Loucy (cell line): ENCODE data around the gene KLHL41.
"Not testable (repeated sequence)": the region's sequence is repeated elsewhere in the genome, so short reads cannot be mapped to it uniquely, and the experiment has no call there.

Source experiments
- H2AFZ ChIP-seq: fragments of 200-600 bp; sonication (generic); 2 replicates; pipeline ENCODE4 v1.6.0; 2016; ENCODE audit warnings: antibody characterized with exemption, mild to moderate bottlenecking, low read length, moderate library complexity
- H3F3A ChIP-seq: fragments of 200-600 bp; 2 replicates; pipeline ENCODE4 v1.6.0; 2016; ENCODE audit warnings: antibody characterized with exemption, low read depth, mild to moderate bottlenecking
- H3K27me3 ChIP-seq: fragments of 200-600 bp; sonication (generic); 2 replicates; pipeline ENCODE4 v1.6.1; 2014; ENCODE audit warnings: low read length, mild to moderate bottlenecking; ENCODE audit not compliant: insufficient read depth, poor library complexity, severe bottlenecking
- H3K36me3 ChIP-seq: fragments of 200-600 bp; sonication (generic); 2 replicates; pipeline ENCODE4 v1.6.1; 2016; ENCODE audit warnings: low read length; ENCODE audit not compliant: insufficient read depth
- H3K4me1 ChIP-seq: fragments of 200-600 bp; sonication (generic); 2 replicates; pipeline ENCODE4 v1.5.1; 2014; ENCODE audit warnings: low read length, mild to moderate bottlenecking; ENCODE audit not compliant: insufficient read depth, poor library complexity, severe bottlenecking
- H3K4me2 ChIP-seq: fragments of 200-600 bp; sonication (generic); 2 replicates; pipeline ENCODE4 v1.6.0; 2014; ENCODE audit warnings: antibody characterized with exemption, low read length, low read depth, mild to moderate bottlenecking; ENCODE audit not compliant: poor library complexity, severe bottlenecking
- H3K4me3 ChIP-seq: fragments of 200-600 bp; sonication (generic); 2 replicates; pipeline ENCODE4 v1.5.1; 2014; ENCODE audit warnings: low read length, mild to moderate bottlenecking, mixed read lengths; ENCODE audit not compliant: poor library complexity, severe bottlenecking
- H3K79me2 ChIP-seq: fragments of 200-600 bp; sonication (generic); 2 replicates; pipeline ENCODE4 v1.6.1; 2014; ENCODE audit warnings: low read length; ENCODE audit not compliant: insufficient read depth
- H3K9ac ChIP-seq: fragments of 200-600 bp; sonication (generic); 2 replicates; pipeline ENCODE4 v1.6.0; 2014; ENCODE audit warnings: mild to moderate bottlenecking, low read depth, low read length, moderate library complexity; ENCODE audit not compliant: poor library complexity, severe bottlenecking
- H3K9me2 ChIP-seq: fragments of 200-600 bp; sonication (generic); replicated peaks from 2 replicates; pipeline ENCODE4 v1.6.1; 2016; ENCODE audit warnings: low read depth, low read length, mixed read lengths
- H3K9me3 ChIP-seq: fragments of 200-600 bp; sonication (generic); 2 replicates; pipeline ENCODE4 v1.6.1; 2014; ENCODE audit warnings: mild to moderate bottlenecking, antibody characterized with exemption, low read length, low read depth; ENCODE audit not compliant: insufficient read depth
- H4K20me1 ChIP-seq: fragments of 200-600 bp; sonication (generic); 2 replicates; pipeline ENCODE4 v1.6.0; 2014; ENCODE audit warnings: antibody characterized with exemption, low read length, mild to moderate bottlenecking; ENCODE audit not compliant: insufficient read depth, poor library complexity, severe bottlenecking
- EZH2phosphoT487 ChIP-seq: fragments of 200-600 bp; IDR thresholded peaks from 2 replicates; pipeline ENCODE4 v1.6.1; 2018; ENCODE audit warnings: antibody characterized with exemption, mild to moderate bottlenecking, moderate library complexity, borderline replicate concordance
- TF ChIP-seq, protein P1 (sequence below): fragments of 200-600 bp; sonication (generic); conservative IDR thresholded peaks from 2 replicates; pipeline ENCODE4 v1.5.1; 2014; ENCODE audit warnings: mild to moderate bottlenecking, antibody characterized with exemption, low read length

Gene KLHL41

DNA sequence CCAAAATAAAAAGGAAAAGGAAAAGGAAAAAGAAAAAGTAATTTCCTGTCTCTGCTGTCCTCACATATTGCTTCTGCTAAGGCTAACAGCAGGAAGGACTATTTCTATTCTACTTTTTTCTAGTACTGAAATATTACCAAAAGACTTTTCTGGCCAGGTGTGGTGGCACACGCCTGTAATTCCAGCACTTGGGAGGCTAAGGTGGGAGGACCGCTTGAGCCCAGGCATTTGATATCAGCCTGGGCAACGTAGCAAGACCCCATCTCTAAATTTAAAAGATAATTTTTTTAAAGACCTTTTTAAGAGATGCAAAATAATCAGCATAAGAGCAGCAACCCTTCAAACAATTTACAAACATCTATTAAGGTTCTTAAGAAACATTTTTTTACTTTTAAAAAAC is 32.9 kb downstream of the KLHL41 start:
- Histone ChIP-seq H3K79me2 (no peaks in the 10 kb centered on the region), H3K4me3 (no peak overlapping the region), H3F3A (peaks cover 3% of the 10 kb centered on the region; the same call in 1 of the 2 replicates), H3K4me1 (no peaks in the 10 kb centered on the region), H3K36me3 (peaks cover 15% of the 10 kb centered on the region; the same call in 1 of the 2 replicates), H4K20me1 (no peaks in the 10 kb centered on the region), H3K9me2 (no peaks in the 10 kb centered on the region), H2AFZ (no peak overlapping the region), H3K9ac (no peak overlapping the region), H3K4me2 (no peak overlapping the region), H3K9me3 (no peaks in the 10 kb centered on the region), H3K27me3 (no peaks in the 10 kb centered on the region)
- TF ChIP-seq, protein P1, sequence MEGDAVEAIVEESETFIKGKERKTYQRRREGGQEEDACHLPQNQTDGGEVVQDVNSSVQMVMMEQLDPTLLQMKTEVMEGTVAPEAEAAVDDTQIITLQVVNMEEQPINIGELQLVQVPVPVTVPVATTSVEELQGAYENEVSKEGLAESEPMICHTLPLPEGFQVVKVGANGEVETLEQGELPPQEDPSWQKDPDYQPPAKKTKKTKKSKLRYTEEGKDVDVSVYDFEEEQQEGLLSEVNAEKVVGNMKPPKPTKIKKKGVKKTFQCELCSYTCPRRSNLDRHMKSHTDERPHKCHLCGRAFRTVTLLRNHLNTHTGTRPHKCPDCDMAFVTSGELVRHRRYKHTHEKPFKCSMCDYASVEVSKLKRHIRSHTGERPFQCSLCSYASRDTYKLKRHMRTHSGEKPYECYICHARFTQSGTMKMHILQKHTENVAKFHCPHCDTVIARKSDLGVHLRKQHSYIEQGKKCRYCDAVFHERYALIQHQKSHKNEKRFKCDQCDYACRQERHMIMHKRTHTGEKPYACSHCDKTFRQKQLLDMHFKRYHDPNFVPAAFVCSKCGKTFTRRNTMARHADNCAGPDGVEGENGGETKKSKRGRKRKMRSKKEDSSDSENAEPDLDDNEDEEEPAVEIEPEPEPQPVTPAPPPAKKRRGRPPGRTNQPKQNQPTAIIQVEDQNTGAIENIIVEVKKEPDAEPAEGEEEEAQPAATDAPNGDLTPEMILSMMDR: no peak
- no peak for TF ChIP-seq EZH2phosphoT487

DNA sequence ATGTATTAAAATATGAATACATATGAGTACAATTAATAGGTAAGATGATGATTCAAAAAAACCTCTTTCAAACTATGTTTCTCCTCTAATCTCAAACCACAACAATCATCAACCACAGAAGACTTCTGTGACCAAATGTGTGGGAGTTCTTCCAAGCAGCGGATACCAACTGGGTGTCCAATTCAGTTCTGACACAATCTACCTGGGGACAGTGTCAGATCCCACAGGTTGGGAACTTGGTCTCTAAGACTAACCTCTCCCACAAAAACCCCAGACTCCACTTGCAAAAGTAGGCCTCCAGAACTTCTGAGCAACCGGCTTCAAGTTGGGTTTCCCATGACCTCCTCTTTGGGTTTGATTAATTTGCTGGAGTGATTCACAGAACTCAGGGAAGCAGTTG is 37.3 kb downstream of the KLHL41 start:
- Histone ChIP-seq H3K4me1 (no peaks in the 10 kb centered on the region), H3K79me2 (no peaks in the 10 kb centered on the region), H2AFZ (no peak overlapping the region), H3K27me3 (no peaks in the 10 kb centered on the region), H3K36me3 (peaks cover 15% of the 10 kb centered on the region; the same call in 1 of the 2 replicates), H3K4me2 (no peak overlapping the region), H3K9me3 (no peaks in the 10 kb centered on the region), H3K9ac (no peak overlapping the region), H4K20me1 (no peaks in the 10 kb centered on the region), H3K9me2 (no peaks in the 10 kb centered on the region), H3F3A (no peaks in the 10 kb centered on the region), H3K4me3 (no peak overlapping the region)
- TF ChIP-seq EZH2phosphoT487: no peak
- TF ChIP-seq, protein P1: no peak

DNA sequence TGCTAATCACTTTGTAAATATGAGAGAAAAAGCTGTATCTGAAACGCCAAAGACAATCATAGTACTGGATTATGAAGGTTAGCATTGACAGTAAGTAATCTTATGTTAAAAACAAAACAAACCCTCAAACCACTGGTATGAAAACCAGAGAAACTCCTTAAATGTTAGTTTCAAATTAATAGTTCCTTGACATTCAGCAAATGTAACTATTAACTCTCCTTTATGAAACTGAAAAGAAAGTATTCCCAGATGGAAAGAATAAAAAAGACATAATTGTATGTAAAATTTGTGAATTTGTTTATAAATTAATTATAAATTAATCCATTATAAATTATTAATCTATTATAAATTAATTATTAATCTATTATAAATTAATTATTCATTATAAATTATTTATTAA is 51.9 kb downstream of the KLHL41 start:
- Histone ChIP-seq H3F3A (peaks cover 2% of the 10 kb centered on the region; the same call in 1 of the 2 replicates), H3K9ac (no peak overlapping the region), H3K79me2 (no peaks in the 10 kb centered on the region), H3K4me3 (no peak overlapping the region), H3K4me1 (no peaks in the 10 kb centered on the region), H4K20me1 (no peaks in the 10 kb centered on the region), H2AFZ (no peak overlapping the region), H3K27me3 (no peaks in the 10 kb centered on the region), H3K36me3 (no peaks in the 10 kb centered on the region), H3K9me3 (no peaks in the 10 kb centered on the region), H3K4me2 (no peak overlapping the region), H3K9me2 (no peaks in the 10 kb centered on the region)
- TF ChIP-seq EZH2phosphoT487: no peak
- TF ChIP-seq, protein P1: no peak

DNA sequence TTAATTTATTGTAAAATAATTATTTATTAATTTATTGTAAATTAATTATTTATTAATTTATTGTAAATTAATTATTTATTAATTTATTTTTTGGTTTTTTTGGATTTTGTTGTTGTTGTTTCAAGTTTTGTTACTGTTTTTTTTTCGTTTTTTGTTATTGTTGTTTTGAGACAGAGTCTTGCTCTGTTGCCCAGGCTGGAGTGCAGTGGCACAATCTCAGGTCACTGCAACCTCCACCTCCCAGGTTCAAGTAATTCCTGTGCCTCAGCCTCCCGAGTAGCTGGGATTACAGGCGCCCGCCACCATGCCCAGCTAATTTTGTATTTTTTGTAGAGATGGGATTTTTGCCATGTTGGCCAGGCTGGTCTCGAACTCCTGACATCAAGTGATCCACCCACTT is 52.6 kb downstream of the KLHL41 start:
- not testable (repeated sequence) for H3K27me3 ChIP-seq, H3K9ac ChIP-seq, H3K9me2 ChIP-seq, H2AFZ ChIP-seq, H3F3A ChIP-seq, H3K4me3 ChIP-seq, H3K79me2 ChIP-seq, H3K4me2 ChIP-seq, H3K4me1 ChIP-seq, H3K36me3 ChIP-seq, H4K20me1 ChIP-seq, H3K9me3 ChIP-seq
